ENCODE measurements around the gene PRICKLE4.
"Not testable (repeated sequence)": the region's sequence is repeated elsewhere in the genome, so short reads cannot be mapped to it uniquely, and the experiment has no call there.

The PRICKLE4 gene

GRCh38 chr6:41746107-41746506 is 34.5 kb upstream of the PRICKLE4 start:
- DNase-seq = no peak

GRCh38 chr6:41747256-41748101 is 33.1 kb upstream of the PRICKLE4 start, which contains the start of gene PGC:
Gene PGC, minus strand, starts transcription at chr6:41747397. Its CDS starts 63 bp downstream, at chr6:41747334.
- DNase-seq = no peak

GRCh38 chr6:41748102-41748477 is 32.5 kb upstream of the PRICKLE4 start:
- DNase-seq = no peak

GRCh38 chr6:41748542-41748941 is 32.0 kb upstream of the PRICKLE4 start:
- no peak for DNase-seq

GRCh38 chr6:41750374-41750773 is 30.2 kb upstream of the PRICKLE4 start:
- DNase-seq = no peak

GRCh38 chr6:41755895-41756294 is 24.7 kb upstream of the PRICKLE4 start:
- DNase-seq = no peak

GRCh38 chr6:41756354-41756753 is 24.2 kb upstream of the PRICKLE4 start:
- no peak for DNase-seq

GRCh38 chr6:41757271-41757670 is 23.3 kb upstream of the PRICKLE4 start:
- DNase-seq = no peak

GRCh38 chr6:41757931-41758640 is 22.5 kb upstream of the PRICKLE4 start:
- no peak for DNase-seq

- DNase-seq = no peak
Measured at GRCh38 chr6:41758641-41759035, 21.9 kb upstream of the PRICKLE4 start.

GRCh38 chr6:41759106-41759904 is 21.3 kb upstream of the PRICKLE4 start:
- DNase-seq = no peak

GRCh38 chr6:41759905-41760579 is 20.5 kb upstream of the PRICKLE4 start:
- no peak for DNase-seq

- no peak for DNase-seq
Measured at GRCh38 chr6:41763470-41763869, 17.1 kb upstream of the PRICKLE4 start.

GRCh38 chr6:41766043-41766664 is 14.4 kb upstream of the PRICKLE4 start:
- DNase-seq = not testable (repeated sequence)

GRCh38 chr6:41767112-41767833 is 13.3 kb upstream of the PRICKLE4 start:
- DNase-seq = no peak

- DNase-seq = no peak
Measured at GRCh38 chr6:41768545-41769308, 11.9 kb upstream of the PRICKLE4 start.

GRCh38 chr6:41769376-41769775 is 11.2 kb upstream of the PRICKLE4 start:
- DNase-seq = no peak

GRCh38 chr6:41770381-41771057 is 10.1 kb upstream of the PRICKLE4 start:
- no peak for DNase-seq

GRCh38 chr6:41771058-41771983 is 9.3 kb upstream of the PRICKLE4 start:
- DNase-seq = no peak

All from activated effector memory CD4-positive, alpha-beta T cell treated with anti-CD3 and anti-CD28 coated beads, Interleukin-2, amount 50 U/mL, for 16 hours (primary cell).